Astrocyte of the spinal cord (primary cell): ENCODE data around the gene OSBPL5.

Source experiments
- DNase-seq: peaks from one replicate; pipeline ENCODE4 v3.0.0; 2011; ENCODE audit warnings: low read depth, low spot score
- H3K4me3 ChIP-seq: 2 replicates; pipeline ENCODE4 v1.5.1; 2011; ENCODE audit warnings: low read depth, mild to moderate bottlenecking, low read length, moderate library complexity
- CTCF ChIP-seq: IDR thresholded peaks from 2 replicates; pipeline ENCODE4 v1.5.1; 2012; ENCODE audit warnings: low read depth, mild to moderate bottlenecking, low read length, inconsistent platforms
- in situ Hi-C: cut with HindIII; loops from 2 replicates; pipeline ENCODE4 v1.10.0; 2017; ENCODE audit warnings: low sequenced_read_pairs

Gene OSBPL5

GRCh38 chr11:3202305-3202704, 37.2 kb upstream of the OSBPL5 start:
- no peak overlapping the region for H3K4me3 ChIP-seq
- TF ChIP-seq CTCF = no peak
- no peak for DNase-seq
- in situ Hi-C loops = no loop called here

GRCh38 chr11:3201677-3202181, 36.6 kb upstream of the OSBPL5 start:
- no peak overlapping the region for H3K4me3 ChIP-seq
- in situ Hi-C loops = no loop called here
- DNase-seq = no peak
- no peak for TF ChIP-seq CTCF

- DNase-seq = no peak
- in situ Hi-C loops = no loop called here
- no peak overlapping the region for H3K4me3 ChIP-seq
- TF ChIP-seq CTCF = no peak
Observed at GRCh38 chr11:3201112-3201581, 36.0 kb upstream of the OSBPL5 start.

- DNase-seq = no peak
- no peak overlapping the region for H3K4me3 ChIP-seq
- TF ChIP-seq CTCF = no peak
- in situ Hi-C loops = no loop called here
Observed at GRCh38 chr11:3200388-3201111, 35.4 kb upstream of the OSBPL5 start.

- in situ Hi-C loops = no loop called here
- DNase-seq = no peak
- H3K4me3 ChIP-seq = no peak overlapping the region
- TF ChIP-seq CTCF = no peak
Observed at GRCh38 chr11:3199537-3200295, 34.6 kb upstream of the OSBPL5 start.

- in situ Hi-C loops = no loop called here
- no peak overlapping the region for H3K4me3 ChIP-seq
- no peak for DNase-seq
- no peak for TF ChIP-seq CTCF
Observed at GRCh38 chr11:3198815-3199214, 33.7 kb upstream of the OSBPL5 start.
